ENCODE data around the gene ANXA6.
"Not testable (repeated sequence)": the region's sequence is repeated elsewhere in the genome, so short reads cannot be mapped to it uniquely, and the experiment has no call there.

Gene ANXA6

DNA sequence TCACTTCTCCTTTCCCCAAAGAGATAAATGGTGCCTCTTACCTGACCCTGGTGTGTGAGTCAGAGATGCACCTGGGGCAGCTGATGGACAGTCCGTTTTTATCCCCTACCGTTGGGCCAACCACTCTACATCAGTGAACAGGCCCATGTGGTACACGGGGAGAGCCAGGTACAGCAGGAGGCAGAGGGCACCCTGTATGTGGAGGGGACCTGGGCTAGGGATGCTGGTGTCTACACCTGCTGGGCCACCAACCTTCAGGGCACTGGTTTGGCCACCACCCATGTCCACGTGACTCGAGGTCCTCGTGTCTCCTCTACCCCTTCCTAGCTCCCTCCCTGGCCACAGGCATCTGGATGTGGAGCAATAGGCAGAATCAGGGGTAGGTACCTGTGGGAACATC is 22.7 kb upstream of the ANXA6 start:
- DNase-seq: no peak

DNA sequence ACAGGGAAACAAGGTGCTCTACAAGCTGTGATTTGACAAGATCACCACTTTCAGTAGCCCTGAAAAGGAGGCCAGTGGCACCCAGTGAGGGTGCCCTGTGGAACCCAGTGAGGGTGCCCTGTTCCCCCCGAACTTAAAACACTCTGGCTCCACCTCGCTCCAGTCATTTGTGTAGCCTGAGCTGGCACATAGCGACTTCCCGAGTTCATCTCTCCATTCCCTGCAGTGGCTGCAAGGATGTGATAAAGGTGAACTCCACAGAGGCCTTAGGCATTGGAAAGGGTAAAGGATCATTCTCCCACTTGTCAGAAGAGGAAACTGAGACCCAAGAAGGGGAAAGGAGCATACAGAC is 21.9 kb upstream of the ANXA6 start:
- no peak for DNase-seq

DNA sequence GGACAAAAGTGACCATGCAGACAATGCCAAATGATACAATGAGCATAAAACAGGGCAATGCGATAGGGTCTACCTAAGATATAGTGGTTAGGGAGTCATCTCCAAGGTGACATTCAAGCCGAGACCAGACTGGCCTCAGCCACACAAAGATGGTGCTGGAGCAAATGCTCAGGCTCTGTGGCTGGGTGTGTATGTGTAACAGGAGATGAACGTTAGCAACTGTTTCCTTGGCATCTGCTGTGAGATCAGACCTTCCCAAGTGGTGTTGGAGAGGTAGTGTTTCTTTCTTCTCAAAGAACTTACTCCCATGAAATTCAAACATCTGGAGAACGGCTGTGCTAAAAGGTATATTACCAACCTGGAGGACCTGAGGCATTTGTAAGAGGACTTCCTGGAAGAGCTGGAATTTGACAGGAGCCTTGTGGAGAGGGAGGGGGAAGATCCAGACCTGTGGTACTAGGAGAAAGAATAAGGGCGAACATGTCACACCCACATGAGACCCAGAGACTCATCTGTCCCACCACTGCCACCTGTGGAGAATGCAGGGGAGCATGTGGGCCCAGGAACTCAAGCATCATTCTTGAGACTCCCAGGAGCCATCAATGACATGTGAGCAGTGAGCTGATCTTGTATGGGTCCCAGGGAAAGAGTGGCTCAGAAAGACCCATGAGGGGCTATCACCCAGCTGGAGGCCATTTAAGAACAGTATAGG is 21.4 kb upstream of the ANXA6 start:
- DNase-seq: no peak

DNA sequence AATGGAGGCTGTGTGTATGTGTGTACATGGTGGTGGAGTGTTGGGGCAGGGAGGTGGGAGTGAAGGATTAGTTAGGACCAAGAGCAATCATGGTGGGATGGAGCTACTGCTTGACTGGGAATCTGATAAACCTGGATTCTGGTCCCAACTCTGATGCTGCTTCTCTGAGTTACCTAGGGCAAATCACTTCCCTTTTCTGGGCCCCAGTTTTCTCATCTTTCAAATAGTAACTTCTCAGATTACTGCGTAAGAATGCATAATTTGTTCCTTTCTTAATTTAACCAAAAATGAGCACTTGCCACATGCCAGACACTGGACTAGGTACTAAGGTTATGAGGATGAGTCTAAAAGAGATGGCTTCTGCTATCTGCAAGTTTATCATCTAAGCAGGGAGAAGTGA is 20.8 kb upstream of the ANXA6 start:
- DNase-seq: no peak

DNA sequence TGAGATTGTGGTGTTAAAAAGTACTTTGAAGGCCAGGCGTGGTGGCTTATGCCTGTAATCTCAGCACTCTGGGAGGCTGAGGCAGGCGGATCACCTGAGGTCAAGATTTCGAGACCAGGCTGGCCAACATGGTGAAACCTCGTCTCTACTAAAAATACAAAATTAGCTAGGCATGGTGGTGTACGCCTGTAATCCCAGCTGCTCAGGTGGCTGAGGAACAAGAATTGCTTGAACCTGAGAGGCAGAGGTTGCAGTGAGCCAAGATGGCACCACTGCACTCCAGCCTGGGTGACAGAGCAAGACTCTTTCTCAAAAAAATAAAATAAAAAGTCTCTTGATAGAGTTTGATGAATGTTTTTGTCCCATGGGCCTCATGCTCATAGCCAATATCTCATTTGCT is 18.7 kb upstream of the ANXA6 start:
- DNase-seq: not testable (repeated sequence)

DNA sequence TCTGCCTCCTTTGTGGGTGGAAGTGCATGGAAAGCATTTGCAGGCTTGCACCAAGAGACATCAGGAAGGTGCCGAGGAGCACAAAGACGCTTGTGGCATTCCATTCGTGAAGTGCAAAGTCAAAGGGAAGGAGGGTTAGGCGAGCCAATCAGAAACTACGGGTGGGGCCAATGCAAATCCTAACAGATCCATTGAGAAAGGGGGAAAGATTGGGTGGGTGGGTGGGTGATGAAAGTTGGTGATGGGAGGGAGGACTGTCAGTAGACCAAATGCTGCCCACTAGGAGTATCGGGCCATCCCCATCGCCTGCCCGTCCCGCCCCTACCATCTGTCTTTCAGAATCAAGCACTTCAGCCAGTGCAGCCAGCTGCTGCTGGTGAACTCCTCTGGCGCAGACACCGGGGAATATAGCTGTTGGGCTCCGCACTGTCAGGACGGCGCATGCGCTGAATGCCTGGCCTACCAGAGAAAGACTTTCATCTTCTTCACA is 17.1 kb upstream of the ANXA6 start:
- no peak for DNase-seq

DNA sequence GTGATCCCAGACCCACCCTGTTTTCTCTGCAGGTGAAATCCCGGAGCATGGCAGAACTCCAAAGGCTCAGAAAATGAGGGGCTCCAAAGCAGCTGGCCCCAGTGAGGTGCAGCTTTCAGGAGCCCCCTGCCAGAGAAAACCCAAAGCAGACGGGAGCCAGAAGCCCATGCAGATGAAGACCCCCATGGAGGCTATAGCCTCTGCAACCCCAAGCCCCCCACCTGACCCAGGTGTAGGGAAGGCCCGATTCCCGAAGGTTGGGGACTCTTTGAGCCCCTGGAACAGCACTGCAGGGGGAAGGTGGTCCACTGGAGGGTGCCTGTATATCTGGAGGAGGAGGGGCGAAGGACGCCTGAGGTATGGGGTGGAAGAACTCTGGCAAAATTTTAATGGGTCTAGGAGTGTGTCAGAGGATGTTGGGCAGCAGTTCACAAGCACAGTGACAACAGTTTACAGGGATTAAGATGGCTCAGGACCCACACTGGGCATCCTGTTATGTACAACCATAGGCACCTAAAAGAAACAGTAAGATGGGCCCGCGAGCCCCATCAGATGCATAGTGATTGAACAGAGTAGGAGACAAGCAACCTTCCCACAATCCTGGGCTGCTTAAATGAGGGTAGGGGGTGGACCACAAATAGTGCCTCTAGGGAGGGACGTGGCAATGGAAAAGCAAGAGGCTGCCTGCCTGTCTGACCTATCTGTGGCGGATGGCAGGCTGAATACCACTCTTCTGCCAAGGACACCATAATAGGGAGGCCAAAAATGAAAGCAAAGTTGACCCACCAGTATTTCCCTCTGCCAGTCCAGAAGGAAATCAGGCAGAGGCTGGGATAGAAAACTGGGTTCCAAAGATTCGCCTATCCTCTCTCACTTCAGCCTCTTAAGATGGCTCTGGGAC is 16.4 kb upstream of the ANXA6 start:
- no peak for DNase-seq

DNA sequence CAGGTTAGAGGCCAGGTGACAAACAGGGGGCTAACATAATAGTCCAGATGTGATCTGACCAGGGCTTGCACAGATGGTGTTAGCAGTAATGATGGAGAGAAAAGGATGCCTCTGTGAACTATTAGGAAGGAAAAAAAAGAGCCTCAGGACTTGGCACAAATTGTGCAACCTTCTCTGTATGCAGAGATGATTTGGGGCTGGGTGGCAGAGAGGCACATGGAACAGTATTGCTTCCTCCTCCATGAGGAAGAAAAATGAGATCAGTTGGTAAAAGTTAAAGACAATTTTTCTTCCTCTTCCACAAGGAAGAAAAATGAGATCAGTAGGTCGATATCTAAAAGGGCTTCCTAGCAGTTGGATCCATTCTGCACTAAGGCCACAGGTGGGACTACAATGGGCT is 13.9 kb upstream of the ANXA6 start:
- no peak for DNase-seq

DNA sequence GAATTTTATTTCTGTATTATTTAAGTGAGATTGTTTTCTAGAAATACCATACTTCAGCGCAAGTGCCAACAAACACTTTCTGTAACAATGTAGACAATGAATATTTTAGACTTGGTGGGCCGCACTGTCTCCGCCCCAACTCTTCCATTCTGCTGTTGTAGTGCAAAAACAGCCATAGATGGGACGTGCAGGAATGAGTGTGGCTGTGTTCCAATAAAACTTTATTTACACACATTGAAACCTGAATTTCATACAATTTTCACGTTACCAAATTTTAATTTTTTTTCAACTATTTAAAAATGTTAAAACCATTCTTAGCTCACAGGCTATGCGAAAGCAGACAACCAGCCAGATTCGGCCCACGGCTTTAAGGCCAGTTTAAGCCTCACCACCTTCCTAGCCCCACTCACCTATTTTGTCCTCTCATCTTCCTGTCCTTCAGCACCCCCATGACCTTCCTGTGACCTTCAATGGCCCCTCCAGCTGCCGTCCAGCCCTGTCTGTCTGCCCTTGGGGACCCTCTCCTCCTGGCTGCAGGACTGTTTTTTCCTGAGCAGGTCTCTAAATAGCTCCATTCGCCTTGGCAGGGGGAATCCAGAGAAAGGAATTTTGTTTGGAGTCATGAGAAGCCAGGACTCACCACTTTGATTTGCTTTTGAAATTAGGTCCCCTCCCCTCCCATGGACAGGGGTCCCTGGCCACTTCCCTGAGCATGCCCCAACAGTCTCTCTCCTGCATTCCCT is 11.2 kb upstream of the ANXA6 start:
- DNase-seq: no peak

DNA sequence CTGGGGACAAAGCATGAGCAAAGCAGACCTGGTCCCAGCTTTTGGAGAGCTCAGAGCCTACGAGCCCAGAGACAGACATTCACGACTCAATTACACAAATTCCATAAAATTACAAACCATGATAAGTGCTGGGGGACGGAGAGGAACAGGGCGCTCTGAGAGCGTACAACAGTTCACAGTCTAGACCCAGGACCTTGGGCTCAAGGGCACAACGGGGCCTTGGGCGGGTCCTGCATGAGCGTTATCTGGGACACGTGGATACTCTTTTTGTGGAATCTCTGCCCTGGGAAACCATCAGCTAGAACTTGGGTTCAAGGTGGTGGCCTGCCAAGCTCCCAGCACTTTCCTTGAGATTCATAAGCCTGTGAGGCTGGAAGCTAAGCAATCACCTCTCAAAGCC is 9.4 kb upstream of the ANXA6 start:
- no peak for DNase-seq

DNA sequence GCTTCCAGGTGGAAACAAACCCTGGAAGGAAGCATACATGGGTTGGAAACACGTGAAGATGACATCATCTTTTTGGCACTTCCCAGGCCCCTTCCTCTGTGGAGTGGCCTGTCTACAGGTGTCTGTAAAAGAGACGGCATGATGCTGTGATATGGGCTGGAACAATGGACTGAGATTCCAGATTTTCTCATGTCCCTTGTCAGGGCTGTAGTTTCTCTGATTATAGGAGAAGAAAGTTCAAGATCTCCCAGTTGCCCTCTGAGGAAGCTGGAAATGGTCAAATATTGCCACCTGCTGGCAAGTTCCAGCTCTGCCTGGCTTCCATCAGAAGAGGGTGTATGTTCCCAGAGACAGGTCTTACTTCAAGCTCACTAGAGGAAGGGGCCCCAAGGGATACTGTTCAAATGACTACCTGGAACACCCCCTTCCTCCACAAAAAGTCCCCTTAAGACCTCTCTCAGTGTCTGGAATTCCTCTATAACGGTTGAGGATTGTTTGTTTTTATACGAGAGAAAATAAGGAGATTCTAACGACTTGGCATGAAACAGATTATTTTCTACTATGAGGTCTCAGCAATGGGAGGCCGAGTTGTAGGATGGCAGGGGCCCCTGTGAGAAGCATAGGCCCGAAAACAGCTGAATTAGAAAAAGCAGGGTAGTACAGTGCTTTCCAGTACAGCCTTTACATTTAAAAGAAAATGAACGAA is 7.3 kb upstream of the ANXA6 start:
- DNase-seq: peak; percentile 38 to 67 (median 54)

DNA sequence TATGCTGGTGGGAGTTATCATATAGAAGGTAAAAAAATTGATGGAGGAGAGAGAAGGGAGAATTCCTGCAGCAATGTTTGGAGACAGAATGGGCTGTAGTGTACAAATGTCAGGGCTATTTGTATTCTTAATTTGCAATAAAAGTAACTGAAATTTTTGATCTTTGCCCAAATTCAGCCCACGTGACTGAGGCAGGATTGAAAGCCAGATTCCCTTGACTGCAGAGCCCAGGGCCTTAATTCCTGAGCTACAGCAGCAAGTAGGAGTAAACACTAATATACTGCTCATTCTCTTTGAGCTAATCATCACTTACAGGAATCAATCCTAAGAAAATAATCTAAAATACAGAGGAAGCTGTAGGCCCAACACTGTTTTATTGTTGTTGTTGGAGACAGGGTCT is 5.2 kb upstream of the ANXA6 start:
- no peak for DNase-seq

DNA sequence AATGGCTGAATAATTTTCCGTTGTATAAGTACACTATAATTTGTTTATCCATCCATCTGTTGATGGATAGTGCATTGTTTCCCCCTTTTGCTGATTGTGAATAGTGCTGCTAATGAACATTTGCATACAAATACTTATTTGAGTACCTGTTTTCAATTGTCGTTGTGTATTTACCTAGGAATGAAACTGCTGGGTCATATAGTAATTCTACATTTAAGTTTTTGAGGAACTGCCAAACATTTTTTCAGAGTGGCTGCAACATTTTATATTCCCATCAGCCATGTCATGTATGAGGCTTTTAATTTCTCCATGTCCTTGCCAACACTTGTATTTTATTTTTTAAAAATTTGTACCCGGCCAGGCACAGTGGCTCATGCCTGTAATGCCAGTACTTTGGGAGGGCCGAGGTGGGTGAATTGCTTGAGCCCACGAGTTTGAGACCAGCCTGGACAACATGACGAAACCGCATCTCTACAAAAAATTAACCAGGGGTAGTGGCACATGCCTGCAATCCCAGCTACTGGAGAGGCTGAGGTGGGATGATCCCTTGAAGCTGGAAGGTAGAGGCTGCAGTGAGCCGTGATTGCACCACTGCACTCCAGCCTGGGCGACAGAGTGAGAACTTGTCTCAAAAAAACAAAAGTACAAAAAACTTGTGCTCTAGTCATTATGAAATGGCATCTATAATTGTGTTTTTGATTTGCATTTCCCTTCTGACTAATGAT is 2.2 kb upstream of the ANXA6 start:
- no peak for DNase-seq

DNA sequence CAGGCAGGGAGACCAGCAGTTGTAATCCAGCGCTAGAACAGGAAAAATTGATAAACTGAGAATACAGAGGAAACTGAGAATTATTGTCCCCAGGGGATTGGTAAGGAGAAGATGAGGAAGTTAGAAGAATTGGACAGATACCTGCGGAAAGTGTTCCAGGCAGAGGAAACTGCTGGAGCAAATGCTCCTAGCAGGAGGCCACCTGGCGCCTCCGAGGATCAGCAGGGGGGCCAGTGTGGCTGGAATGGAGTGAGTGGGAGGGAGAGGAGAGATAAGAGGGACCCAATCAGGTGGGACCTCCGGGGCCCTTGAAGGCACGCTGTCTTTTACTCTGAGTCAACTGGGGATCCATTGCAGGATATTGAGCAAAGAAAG is 695 bp upstream of the ANXA6 start:
- no peak for DNase-seq

DNA sequence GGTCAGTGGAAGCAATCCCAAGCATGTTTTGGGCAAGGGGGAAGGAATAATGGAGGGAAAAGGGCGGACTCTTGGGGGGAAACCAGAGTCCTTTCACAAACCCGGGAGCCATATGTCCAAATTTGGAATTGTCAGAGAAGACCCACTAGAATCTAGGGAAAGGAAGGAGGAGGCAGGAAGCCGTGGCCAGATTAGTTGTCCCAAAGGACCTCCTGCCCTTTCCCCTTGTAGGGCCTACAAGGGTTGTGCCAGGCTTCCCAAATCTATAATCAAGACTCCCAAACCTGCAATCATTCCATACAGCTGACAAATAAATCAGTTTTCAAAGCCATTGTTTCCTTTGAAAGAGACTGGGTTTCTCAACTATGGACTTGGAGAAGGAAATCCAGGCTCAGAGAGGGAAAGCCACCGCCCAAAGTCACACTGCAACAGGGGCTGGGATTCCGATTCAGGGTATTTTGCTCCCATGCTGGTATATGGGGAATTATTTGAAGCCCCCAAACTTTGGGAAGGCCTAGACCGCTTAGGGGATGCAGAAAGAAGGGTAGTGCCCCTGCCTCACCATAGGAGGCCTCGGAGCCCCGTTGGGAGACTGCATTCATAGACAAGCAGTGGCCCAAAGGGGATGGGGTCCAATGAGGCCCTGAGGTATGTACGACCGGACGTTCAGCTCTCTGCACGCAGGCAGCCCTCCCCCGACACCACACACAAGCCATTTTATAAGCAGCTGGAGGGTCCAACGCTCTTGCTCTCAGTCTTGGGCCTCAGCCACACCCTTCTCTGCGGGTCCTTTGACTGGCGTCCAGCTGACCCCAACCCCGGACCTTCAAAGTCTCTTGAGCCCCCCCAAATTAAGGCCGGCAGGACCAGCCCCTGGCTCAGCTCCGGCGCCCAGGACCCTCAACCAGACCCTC is 815 bp downstream of the ANXA6 start:
- peak in 2 of 4 experiments; percentile 7 to 12 for DNase-seq

DNA sequence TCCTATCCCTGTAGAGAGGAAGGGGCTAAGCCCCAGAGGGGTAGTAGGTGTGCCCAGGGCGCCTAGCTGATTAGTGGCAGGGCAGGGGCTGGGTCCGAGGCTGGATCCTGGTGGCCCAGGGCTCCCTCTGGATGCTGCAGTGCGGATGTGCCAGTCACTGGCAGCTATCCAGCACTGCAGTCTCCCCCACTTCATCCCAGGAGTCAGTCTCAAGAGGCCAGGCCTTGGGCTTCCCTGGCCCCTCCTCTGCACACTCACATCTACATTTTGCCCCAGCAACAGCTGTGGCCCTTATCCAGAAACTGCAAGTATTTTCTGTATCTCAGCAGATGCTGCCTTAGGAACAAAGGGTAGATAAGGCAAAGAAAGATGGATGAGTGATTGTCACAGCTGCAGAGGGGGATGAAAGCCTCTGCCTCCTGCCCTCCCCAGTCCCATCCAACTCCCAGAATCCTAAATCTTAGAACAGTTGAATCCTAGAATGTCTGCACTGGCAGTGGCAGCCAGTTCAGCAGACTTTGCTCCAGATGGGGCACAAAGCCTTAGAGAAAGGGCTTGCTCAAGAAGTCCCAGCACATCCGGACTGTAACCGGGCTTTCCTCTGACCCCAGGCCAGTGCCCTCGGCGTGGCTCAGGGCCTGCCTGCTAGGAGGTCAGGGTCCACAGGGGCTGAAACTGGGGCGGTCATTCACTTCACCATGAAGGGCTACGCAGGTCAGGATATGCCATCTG is 1.6 kb downstream of the ANXA6 start:
- no peak for DNase-seq

DNA sequence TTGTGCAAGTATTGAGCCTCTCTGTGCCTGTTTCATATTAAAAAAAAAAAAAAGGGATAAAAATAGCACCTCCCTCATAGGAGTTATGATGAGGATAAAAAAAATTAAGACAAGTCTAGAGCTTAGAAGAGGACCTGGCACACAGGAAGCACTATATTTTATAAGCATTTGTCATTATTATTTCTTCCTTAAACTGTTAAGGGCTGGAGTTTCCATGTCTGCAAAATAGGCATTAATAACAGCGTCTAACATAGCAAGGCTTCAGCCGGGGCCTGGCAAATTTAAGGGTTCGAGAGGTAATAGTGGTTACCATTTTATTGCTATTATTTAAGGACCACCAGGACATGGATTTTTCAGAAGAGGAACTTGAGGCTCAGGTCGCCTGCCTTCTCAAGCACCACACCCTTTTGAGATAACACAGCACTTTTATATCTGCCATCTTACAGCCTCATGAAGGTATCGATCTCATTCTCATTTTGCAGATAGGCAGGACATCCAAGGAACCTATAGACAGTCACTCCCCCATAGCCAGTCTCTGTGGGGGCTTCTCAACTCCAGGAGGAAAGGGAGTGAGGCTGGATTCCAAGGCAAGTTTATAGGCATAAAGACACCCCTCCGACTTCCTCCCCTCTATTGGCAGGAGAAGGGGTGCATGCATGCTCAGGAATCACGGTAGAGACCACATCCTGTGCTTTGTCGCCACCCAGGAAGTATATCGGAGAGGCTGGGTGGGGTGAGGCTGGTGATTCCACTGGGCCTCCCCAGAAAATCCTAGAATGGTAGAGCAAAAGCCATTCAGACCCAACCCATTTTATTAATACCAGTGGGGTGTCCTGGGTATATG is 2.4 kb downstream of the ANXA6 start:
- peak in 2 of 4 experiments; percentile 23 to 34 for DNase-seq

DNA sequence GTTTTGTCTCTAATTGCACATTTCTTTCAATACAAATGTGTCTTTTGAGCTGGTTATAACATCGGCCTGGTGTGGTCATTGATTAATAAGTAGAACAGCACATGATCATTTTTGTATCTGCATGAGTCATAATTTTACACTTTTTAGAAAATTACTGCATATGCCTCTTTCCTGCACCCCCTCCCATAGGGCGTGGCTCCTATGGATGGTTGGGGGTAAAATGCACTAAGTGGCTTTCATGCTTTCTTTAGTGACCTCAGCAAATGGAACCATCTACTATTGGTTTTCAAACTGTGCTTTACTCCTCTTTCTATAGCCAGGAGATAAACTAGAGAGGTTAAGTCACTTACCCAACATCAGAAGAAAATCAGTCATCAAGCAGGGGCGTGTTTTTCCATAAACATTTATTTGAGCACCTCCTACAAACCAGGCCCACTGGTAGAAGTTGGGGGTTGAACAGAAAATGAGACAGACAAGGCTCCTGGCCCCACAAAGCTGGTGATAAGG is 3.8 kb downstream of the ANXA6 start:
- DNase-seq: no peak

DNA sequence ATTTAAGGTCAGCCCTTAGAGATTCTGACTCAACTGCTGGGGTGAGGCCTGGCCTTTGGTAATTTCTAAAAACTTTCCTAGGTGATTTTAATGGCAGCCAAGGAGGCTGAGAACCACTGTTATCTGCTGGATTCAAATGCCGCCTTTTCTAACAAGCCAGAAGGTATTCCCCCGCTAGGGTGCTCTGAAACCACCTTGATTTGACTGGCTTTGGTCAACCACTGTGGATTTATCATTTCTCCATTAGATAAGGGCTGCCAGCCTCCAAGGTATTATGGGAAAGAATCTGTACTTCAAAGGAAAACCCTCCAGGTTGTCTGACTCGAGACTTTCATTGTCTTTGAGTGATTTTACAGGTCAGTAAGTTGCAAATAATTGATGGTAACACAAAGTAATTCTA is 4.3 kb downstream of the ANXA6 start:
- DNase-seq: no peak

Data from activated naive CD4-positive, alpha-beta T cell (primary cell).